Endodermal cell (in vitro differentiated cells): ENCODE measurements around the gene EFNB2. TPM values are rescaled to one million over a fixed set of nuclear protein-coding genes. Genes with fewer than 3 reads are reported as not detected.

Experiments used
- DNase-seq: peaks from one replicate; pipeline ENCODE4 v3.0.0-alpha.2; 2017
- H3K27ac ChIP-seq: 2 replicates; pipeline ENCODE4 v1.5.1; 2013; ENCODE audit warnings: mild to moderate bottlenecking, low read depth, low read length, moderate library complexity
- H3K27me3 ChIP-seq: 2 replicates; pipeline ENCODE4 v1.6.1; 2013; ENCODE audit warnings: mild to moderate bottlenecking, low read length, moderate library complexity; ENCODE audit not compliant: insufficient read depth, control insufficient read depth, poor library complexity, severe bottlenecking
- H3K36me3 ChIP-seq: 2 replicates; pipeline ENCODE4 v1.7.0; 2013; ENCODE audit warnings: mild to moderate bottlenecking, low read length, moderate library complexity; ENCODE audit not compliant: control insufficient read depth, insufficient read depth
- H3K4me1 ChIP-seq: one replicate; pipeline ENCODE4 v1.7.0; 2013; ENCODE audit warnings: low read length; ENCODE audit not compliant: control insufficient read depth, insufficient read depth
- H3K4me3 ChIP-seq: 2 replicates; pipeline ENCODE4 v1.5.1; 2013; ENCODE audit warnings: mild to moderate bottlenecking, low read length, moderate library complexity
- H3K9ac ChIP-seq: 2 replicates; pipeline ENCODE4 v1.6.1; 2013; ENCODE audit warnings: mild to moderate bottlenecking, low read length, moderate library complexity; ENCODE audit not compliant: poor library complexity, severe bottlenecking; ENCODE audit errors: extremely low read depth
- H3K9me3 ChIP-seq: 2 replicates; pipeline ENCODE4 v1.6.1; 2013; ENCODE audit warnings: mild to moderate bottlenecking, low read length, moderate library complexity; ENCODE audit not compliant: control insufficient read depth
- H3K27ac Mint-ChIP-seq: 2 replicates; pipeline ENCODE4 v1.8.0; 2020; ENCODE audit warnings: mixed read lengths
- H3K27me3 Mint-ChIP-seq: 2 replicates; pipeline ENCODE4 v1.8.0; 2021; ENCODE audit warnings: mild to moderate bottlenecking, mixed read lengths; ENCODE audit not compliant: insufficient read depth
- H3K36me3 Mint-ChIP-seq: 2 replicates; pipeline ENCODE4 v1.8.0; 2020; ENCODE audit warnings: low read depth, mixed read lengths
- H3K4me1 Mint-ChIP-seq: 2 replicates; pipeline ENCODE4 v1.8.0; 2020; ENCODE audit warnings: mixed read lengths
- H3K4me3 Mint-ChIP-seq: 2 replicates; pipeline ENCODE4 v1.8.0; 2020; ENCODE audit warnings: mild to moderate bottlenecking, moderate library complexity, mixed read lengths
- H3K9me3 Mint-ChIP-seq: 2 replicates; pipeline ENCODE4 v1.8.0; 2020; ENCODE audit warnings: mild to moderate bottlenecking, mixed read lengths
- CTCF ChIP-seq: fragments of 200-600 bp; sonication (generic); conservative IDR thresholded peaks from 2 replicates; pipeline ENCODE4 v1.5.0; 2021; ENCODE audit warnings: antibody characterized with exemption, mild to moderate bottlenecking
- WGBS, 2 experiments: methylation state at CpG; one replicate each; pipeline versions ENCODE4 v1.1.5 to v1.1.7; 2013; ENCODE audit warnings: missing lambda C conversion rate in 2 of 2, mixed read lengths in 1 of 2; ENCODE audit not compliant: insufficient coverage in 1 of 2, insufficient read length in 1 of 2; 5-methylcytosine and 5-hydroxymethylcytosine counted together
- total RNA-seq, 2 donors: library from RNA; stranded (reverse); fragmentation: NEBNext Ultra II Directional in 1 of 2; extraction: Animal tissue kit (Norgen Biotek cat#: 25700) in 1 of 2; gene quantifications; 2 replicates in 1 of 2; 3 replicates in 1 of 2; pipeline ENCODE4 v1.2.1, GENCODE V29; 2021

The EFNB2 gene
- total RNA-seq, 2 donors from 2014 or later = 0.84 to 3.1 TPM

GRCh38 chr13:106522112-106522705 lies 13.3 kb downstream of the EFNB2 start:
- H3K27ac ChIP-seq = no peak overlapping the region
- no peak overlapping the region for H3K4me3 ChIP-seq
- no peaks in the 10 kb centered on the region for H3K36me3 Mint-ChIP-seq
- 81 to 86% methylated on average over 5 of the region's 5 CpGs for WGBS, 2 experiments
- peaks cover 9% of the 10 kb centered on the region for H3K27me3 ChIP-seq
- H3K4me3 Mint-ChIP-seq = no peak overlapping the region
- H3K9ac ChIP-seq = no peak overlapping the region
- DNase-seq = no peak
- peaks cover 35% of the 10 kb centered on the region for H3K4me1 Mint-ChIP-seq
- no peak for TF ChIP-seq CTCF
- H3K9me3 Mint-ChIP-seq = no peaks in the 10 kb centered on the region
- H3K27me3 Mint-ChIP-seq = peaks cover 40% of the 10 kb centered on the region
- no peaks in the 10 kb centered on the region for H3K36me3 ChIP-seq
- H3K9me3 ChIP-seq = no peaks in the 10 kb centered on the region
- H3K4me1 ChIP-seq = peaks cover 7% of the 10 kb centered on the region
- H3K27ac Mint-ChIP-seq = no peak overlapping the region

GRCh38 chr13:106521095-106521799 lies 14.2 kb downstream of the EFNB2 start:
- DNase-seq = no peak
- no peak overlapping the region for H3K27ac Mint-ChIP-seq

More at GRCh38 chr13:106521095-106521799, 14.2 kb downstream of the EFNB2 start:
- Mint-ChIP-seq H3K4me1 (peaks cover 30% of the 10 kb centered on the region), H3K4me3 (no peak overlapping the region), H3K9me3 (no peaks in the 10 kb centered on the region), H3K27me3 (peaks cover 33% of the 10 kb centered on the region), H3K36me3 (no peaks in the 10 kb centered on the region)
- peaks cover 8% of the 10 kb centered on the region for H3K27me3 ChIP-seq
- H3K9ac ChIP-seq = no peak overlapping the region
- TF ChIP-seq CTCF = no peak
- no peak overlapping the region for H3K4me3 ChIP-seq
- no peak overlapping the region for H3K27ac ChIP-seq
- no peaks in the 10 kb centered on the region for H3K36me3 ChIP-seq
- WGBS, 2 experiments = 80 to 84% methylated on average over 3 to 4 of the region's 5 CpGs
- H3K9me3 ChIP-seq = no peaks in the 10 kb centered on the region
- H3K4me1 ChIP-seq = peaks cover under 1% of the 10 kb centered on the region
